H1 (cell line): ENCODE data around the gene NUP205. TPM values are rescaled to one million over a fixed set of nuclear protein-coding genes. Genes with fewer than 3 reads are reported as not detected.

Experiments
- CTCF ChIA-PET: fragments of 300-600 bp; sonication (Branson Sonifier 250); formaldehyde crosslinking; loops from one replicate; lab custom pipeline; 2021; ENCODE audit not compliant: partially characterized antibody; lab: Charles Lee
- POLR2A ChIA-PET: fragments of 300-600 bp; sonication (Branson Sonifier 250); formaldehyde crosslinking; loops from one replicate; lab custom pipeline; 2021; ENCODE audit warnings: inconsistent platforms; ENCODE audit not compliant: partially characterized antibody; lab: Charles Lee
- DNase-seq, 2 experiments: peaks; one replicate each; pipeline versions ENCODE4 v3.0.0 to v3.0.0-alpha.2; 2010 to 2022; ENCODE audit warnings: low spot score in 2 of 2, low read depth in 1 of 2, mixed read lengths in 1 of 2
- FAIRE-seq: peaks from 2 replicates; lab custom pipeline; 2011; peaks lifted over from hg19 to GRCh38; lab: Jason Lieb, UNC
- H2AFZ ChIP-seq: 2 replicates; pipeline ENCODE4 v1.8.1; 2012; ENCODE audit warnings: low read length, inconsistent platforms
- H2AK5ac ChIP-seq: 2 replicates; pipeline ENCODE4 v1.6.1; 2013; ENCODE audit warnings: low read depth, low read length
- H2BK120ac ChIP-seq: replicated peaks from 2 replicates; pipeline ENCODE3; 2013; ENCODE audit warnings: low read depth, low read length, inconsistent platforms
- H2BK12ac ChIP-seq: 2 replicates; pipeline ENCODE4 v1.6.1; 2013; ENCODE audit warnings: low read depth, low read length
- H2BK15ac ChIP-seq: 2 replicates; pipeline ENCODE4 v1.6.1; 2013; ENCODE audit warnings: low read length
- H2BK20ac ChIP-seq: 2 replicates; pipeline ENCODE4 v1.6.1; 2013; ENCODE audit warnings: low read length
- H2BK5ac ChIP-seq: 2 replicates; pipeline ENCODE4 v1.6.1; 2013; ENCODE audit warnings: low read depth, low read length
- H3K14ac ChIP-seq: 2 replicates; pipeline ENCODE4 v1.6.1; 2013; ENCODE audit warnings: inconsistent platforms; ENCODE audit not compliant: insufficient read length
- H3K18ac ChIP-seq: 2 replicates; pipeline ENCODE4 v1.6.1; 2013; ENCODE audit warnings: low read length; ENCODE audit errors: extremely low read depth
- H3K23ac ChIP-seq: 2 replicates; pipeline ENCODE4 v1.6.1; 2013; ENCODE audit warnings: inconsistent platforms; ENCODE audit not compliant: insufficient read length
- H3K23me2 ChIP-seq: 2 replicates; pipeline ENCODE4 v1.6.1; 2013; ENCODE audit warnings: low read depth, low read length
- H3K27ac ChIP-seq: 2 replicates; pipeline ENCODE4 v1.6.1; 2011; ENCODE audit warnings: low read depth, low read length, inconsistent platforms
- H3K27me3 ChIP-seq, 4 experiments: replicated peaks in 1 of 4; 1 replicate in 1 of 4; 2 replicates in 3 of 4; pipeline versions ENCODE4 v1.6.1 to v1.8.1; 2011 to 2013; ENCODE audit warnings: low read length in 3 of 4, mild to moderate bottlenecking in 3 of 4, inconsistent platforms in 2 of 4, mixed read lengths in 2 of 4, moderate library complexity in 1 of 4; ENCODE audit not compliant: control insufficient read depth in 3 of 4, insufficient read depth in 3 of 4; ENCODE audit errors: extremely low read depth in 1 of 4
- H3K36me3 ChIP-seq, 4 experiments: 2 replicates each; pipeline versions ENCODE4 v1.6.1 to v1.8.1; 2011 to 2013; ENCODE audit warnings: mild to moderate bottlenecking in 4 of 4, low read length in 3 of 4, moderate library complexity in 2 of 4, control low read depth in 1 of 4, inconsistent platforms in 1 of 4; ENCODE audit not compliant: insufficient read depth in 4 of 4, control insufficient read depth in 2 of 4
- H3K4ac ChIP-seq: replicated peaks from 2 replicates; pipeline ENCODE3; 2013; ENCODE audit warnings: low read length, low read depth, mixed read lengths, inconsistent platforms; ENCODE audit not compliant: insufficient read length
- H3K4me1 ChIP-seq, 4 experiments: replicated peaks in 1 of 4; 1 replicate in 1 of 4; 2 replicates in 3 of 4; pipeline versions ENCODE4 v1.6.1 to v1.8.1; 2011 to 2013; ENCODE audit warnings: low read length in 3 of 4, inconsistent platforms in 2 of 4, mixed read lengths in 1 of 4; ENCODE audit not compliant: insufficient read depth in 4 of 4, control insufficient read depth in 3 of 4
- H3K4me2 ChIP-seq, 2 experiments: 2 replicates each; pipeline versions ENCODE4 v1.6.1 to v1.8.1; 2011 to 2013; ENCODE audit warnings: low read depth in 2 of 2, low read length in 2 of 2, control low read depth in 1 of 2, inconsistent platforms in 1 of 2, mild to moderate bottlenecking in 1 of 2; ENCODE audit not compliant: insufficient read depth in 1 of 2
- H3K4me3 ChIP-seq, 4 experiments: fragments of 200-600, 300-600 bp in 1 of 4; sonication (generic), shearing (Covaris generic), sonication (Bioruptor Twin) in 1 of 4; 2 replicates each; pipeline versions ENCODE4 v1.5.1 to v1.8.1; 2011 to 2016; ENCODE audit warnings: low read length in 4 of 4, low read depth in 3 of 4, control low read depth in 2 of 4, inconsistent platforms in 2 of 4, mild to moderate bottlenecking in 2 of 4, mixed read lengths in 1 of 4, moderate library complexity in 1 of 4; ENCODE audit not compliant: insufficient read depth in 2 of 4; ENCODE audit errors: extremely low read depth in 1 of 4
- H3K56ac ChIP-seq: replicated peaks from 2 replicates; pipeline ENCODE3; 2013; ENCODE audit warnings: low read depth, mild to moderate bottlenecking, mixed read lengths, low read length, inconsistent platforms; ENCODE audit not compliant: insufficient read length
- H3K79me1 ChIP-seq: 2 replicates; pipeline ENCODE4 v1.6.1; 2013; ENCODE audit warnings: low read depth, low read length, control low read depth
- H3K79me2 ChIP-seq, 2 experiments: 2 replicates each; pipeline versions ENCODE4 v1.6.1 to v1.8.1; 2012 to 2013; ENCODE audit warnings: low read length in 2 of 2, mild to moderate bottlenecking in 2 of 2, inconsistent platforms in 1 of 2; ENCODE audit not compliant: insufficient read depth in 2 of 2, control insufficient read depth in 1 of 2
- H3K9ac ChIP-seq, 4 experiments: replicated peaks in 1 of 4; 1 replicate in 1 of 4; 2 replicates in 3 of 4; pipeline versions ENCODE4 v1.6.1 to v1.8.1; 2011 to 2013; ENCODE audit warnings: low read depth in 3 of 4, low read length in 3 of 4, control low read depth in 2 of 4, mild to moderate bottlenecking in 2 of 4, moderate library complexity in 2 of 4, inconsistent platforms in 1 of 4; ENCODE audit errors: extremely low read depth in 1 of 4
- H3K9me3 ChIP-seq, 2 experiments: 2 replicates each; pipeline versions ENCODE4 v1.6.1 to v1.8.1; 2012 to 2013; ENCODE audit warnings: mild to moderate bottlenecking in 2 of 2, moderate library complexity in 2 of 2, control low read depth in 1 of 2, inconsistent platforms in 1 of 2, low read depth in 1 of 2, low read length in 1 of 2, mixed read lengths in 1 of 2; ENCODE audit not compliant: insufficient read depth in 2 of 2
- H4K20me1 ChIP-seq, 2 experiments: replicated peaks in 1 of 2; 2 replicates each; pipeline versions ENCODE3 to v1.8.1; 2011 to 2013; ENCODE audit warnings: inconsistent platforms in 2 of 2, low read length in 2 of 2, mild to moderate bottlenecking in 1 of 2; ENCODE audit not compliant: insufficient read depth in 2 of 2, control insufficient read depth in 1 of 2
- H4K5ac ChIP-seq: 2 replicates; pipeline ENCODE4 v1.6.1; 2013; ENCODE audit warnings: low read length, low read depth, mixed read lengths, inconsistent platforms; ENCODE audit not compliant: insufficient read length
- H4K8ac ChIP-seq: 2 replicates; pipeline ENCODE4 v1.8.0; 2013; ENCODE audit warnings: mild to moderate bottlenecking, moderate library complexity, low read length, inconsistent platforms; ENCODE audit not compliant: insufficient read depth; ENCODE audit errors: extremely low read depth
- H4K91ac ChIP-seq: replicated peaks from 2 replicates; pipeline ENCODE3; 2013; ENCODE audit warnings: low read length, mixed read lengths, inconsistent platforms; ENCODE audit not compliant: insufficient read length
- CBX8 ChIP-seq: fragments of 300-800, 300-1000 bp; sonication (generic); IDR thresholded peaks from 2 replicates; pipeline ENCODE4 v1.7.1; 2016; ENCODE audit warnings: low read depth, low read length, borderline replicate concordance
- EGR1 ChIP-seq: IDR thresholded peaks from 2 replicates; pipeline ENCODE4 v1.6.1; 2011; ENCODE audit warnings: low read depth, low read length, borderline replicate concordance
- KDM4A ChIP-seq: IDR thresholded peaks from one replicate; pipeline ENCODE4 v1.7.1; 2012; ENCODE audit warnings: low read depth, mild to moderate bottlenecking, moderate library complexity, low read length, inconsistent platforms; ENCODE audit not compliant: severe bottlenecking
- NANOG ChIP-seq: IDR thresholded peaks from 2 replicates; pipeline ENCODE4 v1.6.1; 2011; ENCODE audit warnings: low read length, low read depth, mild to moderate bottlenecking, inconsistent platforms; ENCODE audit not compliant: insufficient read depth, poor library complexity, severe bottlenecking
- POU5F1 ChIP-seq: IDR thresholded peaks from 2 replicates; pipeline ENCODE4 v1.6.1; 2011; ENCODE audit warnings: low read depth, mild to moderate bottlenecking, low read length, moderate library complexity
- RNF2 ChIP-seq: fragments of 200-900, 300-1000 bp; sonication (generic); IDR thresholded peaks from 2 replicates; pipeline ENCODE4 v1.7.1; 2016; ENCODE audit warnings: borderline replicate concordance, low read depth, mild to moderate bottlenecking, antibody characterized with exemption, low read length; ENCODE audit not compliant: poor library complexity, severe bottlenecking; ENCODE audit errors: missing control alignments
- WGBS, 2 experiments: shearing (Covaris generic) in 1 of 2; methylation state at CpG; one replicate each; pipeline versions ENCODE4 v1.1.6 to v1.1.7; 2013 to 2015; ENCODE audit warnings: low lambda C conversion rate in 2 of 2, mixed read lengths in 2 of 2, inconsistent platforms in 1 of 2, low coverage in 1 of 2, missing lambda C conversion rate in 1 of 2; ENCODE audit not compliant: insufficient replicate concordance in 2 of 2, insufficient coverage in 1 of 2, insufficient read length in 1 of 2; ENCODE audit errors: extremely low coverage in 1 of 2, missing lambda C conversion rate in 1 of 2; 5-methylcytosine and 5-hydroxymethylcytosine counted together
- polyA plus RNA-seq, 7 experiments: library from polyadenylated mRNA; depleted of rRNA in 3 of 7; stranded (reverse) in 5 of 7; unstranded in 2 of 7; fragments of >200 nt in 5 of 7; fragments of 200-250 nt in 2 of 7; gene quantifications; 1 replicate in 5 of 7; 2 replicates in 1 of 7; 4 replicates in 1 of 7; pipeline versions ENCODE4 v1.2.1 to v1.2.3, GENCODE V29; 2011 to 2013; ENCODE audit warnings: missing spikeins in 2 of 7, mixed read lengths in 2 of 7
- total RNA-seq: library from RNA; stranded (reverse); fragmentation: NEBNext Ultra II Directional; extraction: Animal tissue kit (Norgen Biotek cat#: 25700); gene quantifications from 2 replicates; pipeline ENCODE4 v1.2.1, GENCODE V29; 2021

NUP205 gene
- total and polyA plus RNA-seq, 2 of the 8 experiments (the other 6 are each of a cell fraction or from before 2014, with no cell fraction given): 148 to 216 TPM

DNA sequence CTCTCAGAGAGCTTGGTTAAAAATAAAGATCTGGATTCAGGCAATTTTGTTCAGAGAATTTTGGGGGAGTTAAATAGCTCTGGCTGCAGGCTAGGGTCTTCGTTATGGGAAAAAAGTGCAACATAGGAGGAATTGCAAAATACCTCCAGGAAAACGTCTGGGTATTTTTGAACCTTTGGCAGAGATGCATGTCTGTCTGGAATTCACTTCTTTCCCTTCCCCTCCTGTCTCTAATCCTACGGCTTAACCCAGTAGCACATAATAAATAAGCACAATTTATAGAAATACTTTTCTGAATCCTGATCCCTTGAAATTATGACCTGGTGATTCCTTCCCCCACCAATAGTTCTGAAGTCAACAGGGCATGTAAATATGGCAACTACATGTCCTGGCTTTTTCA lies 19.3 kb upstream of the NUP205 start:
- no peak overlapping the region for H2AFZ ChIP-seq
- no peak overlapping the region for H3K27ac ChIP-seq
- no peak overlapping the region for H4K8ac ChIP-seq
- no peaks in the 10 kb centered on the region for H3K23me2 ChIP-seq
- H2BK5ac ChIP-seq: no peak overlapping the region
- H2BK20ac ChIP-seq: no peak overlapping the region
- DNase-seq (no peak), FAIRE-seq (no peak)
- no peak overlapping the region for H3K56ac ChIP-seq
- H3K4me2 ChIP-seq: no peak overlapping the region
- H2BK12ac ChIP-seq: no peak overlapping the region
- H2BK120ac ChIP-seq: no peak overlapping the region
- H3K14ac ChIP-seq: no peak overlapping the region
- H4K20me1 ChIP-seq: no peaks in the 10 kb centered on the region
- H3K9ac ChIP-seq: no peak overlapping the region
- H4K91ac ChIP-seq: no peak overlapping the region
- no peaks in the 10 kb centered on the region for H3K27me3 ChIP-seq
- H3K18ac ChIP-seq: no peak overlapping the region
- no peaks in the 10 kb centered on the region for H3K79me2 ChIP-seq
- no peak overlapping the region for H3K4ac ChIP-seq
- no peak overlapping the region for H2AK5ac ChIP-seq
- ChIA-PET POLR2A (interaction anchor here (0.6 to 0.9 kb wide), 2 partner anchors 9 to 108 kb away, joined by 3 to 4 read pairs; no protein-coding TSS in a partner anchor), CTCF (no interaction called here)
- no peaks in the 10 kb centered on the region for H3K36me3 ChIP-seq
- H3K23ac ChIP-seq: no peak overlapping the region
- H3K9me3 ChIP-seq: no peaks in the 10 kb centered on the region
- no peaks in the 10 kb centered on the region for H3K79me1 ChIP-seq
- H3K4me1 ChIP-seq: no peaks in the 10 kb centered on the region; a peak in 1 of 7 replicates
- WGBS, 2 experiments: 75% methylated on average over 3 of the region's 3 CpGs; no CpG with 5 or more reads in 1 of the 2 experiments
- H4K5ac ChIP-seq: no peak overlapping the region
- H3K4me3 ChIP-seq: no peak overlapping the region
- no peak overlapping the region for H2BK15ac ChIP-seq
- TF ChIP-seq NANOG (no peak), EGR1 (no peak), CBX8 (no peak), POU5F1 (no peak), KDM4A (no peak), RNF2 (no peak)
